Neuron (in vitro differentiated cells): ENCODE measurements around the gene LGR5.
"Not testable (repeated sequence)": the region's sequence is repeated elsewhere in the genome, so short reads cannot be mapped to it uniquely, and the experiment has no call there.

Source experiments
- H2AFZ ChIP-seq: one replicate; pipeline ENCODE4 v1.6.1; 2013; ENCODE audit warnings: low read depth, mild to moderate bottlenecking, inconsistent platforms, low read length, moderate library complexity
- H3K27me3 ChIP-seq: one replicate; pipeline ENCODE4 v1.6.1; 2013; ENCODE audit warnings: low read length; ENCODE audit not compliant: insufficient read depth
- H3K36me3 ChIP-seq: one replicate; pipeline ENCODE4 v1.6.1; 2013; ENCODE audit warnings: low read length; ENCODE audit not compliant: insufficient read depth
- H3K4me1 ChIP-seq: one replicate; pipeline ENCODE4 v1.6.1; 2013; ENCODE audit warnings: low read length; ENCODE audit not compliant: insufficient read depth
- H3K4me3 ChIP-seq: 2 replicates; pipeline ENCODE4 v1.5.1; 2013; ENCODE audit warnings: mild to moderate bottlenecking, low read length, moderate library complexity
- H3K9me3 ChIP-seq: one replicate; pipeline ENCODE4 v1.6.1; 2013; ENCODE audit warnings: low read length

The LGR5 gene

GRCh38 chr12:71552728-71553501, 113.3 kb downstream of the LGR5 start:
- Histone ChIP-seq H3K36me3 (no peaks in the 10 kb centered on the region), H3K27me3 (no peaks in the 10 kb centered on the region), H3K4me3 (no peak overlapping the region), H2AFZ (peak overlapping the region; percentile 49), H3K9me3 (no peaks in the 10 kb centered on the region), H3K4me1 (peaks cover 32% of the 10 kb centered on the region)

- Histone ChIP-seq H2AFZ (no peak overlapping the region), H3K9me3 (no peaks in the 10 kb centered on the region), H3K4me1 (peaks cover 31% of the 10 kb centered on the region), H3K4me3 (no peak overlapping the region), H3K36me3 (no peaks in the 10 kb centered on the region), H3K27me3 (no peaks in the 10 kb centered on the region)
These were observed 115.6 kb downstream of the LGR5 start for GRCh38 chr12:71555191-71555590.

- H3K27me3 ChIP-seq, H2AFZ ChIP-seq, H3K9me3 ChIP-seq, H3K36me3 ChIP-seq, H3K4me3 ChIP-seq: not testable (repeated sequence)
- peaks cover 31% of the 10 kb centered on the region for H3K4me1 ChIP-seq
These were observed 116.2 kb downstream of the LGR5 start for GRCh38 chr12:71555789-71556188.

GRCh38 chr12:71556448-71556847, 116.8 kb downstream of the LGR5 start:
- Histone ChIP-seq H3K4me1 (peaks cover 31% of the 10 kb centered on the region), H3K36me3 (no peaks in the 10 kb centered on the region), H3K27me3 (no peaks in the 10 kb centered on the region), H3K4me3 (no peak overlapping the region), H2AFZ (no peak overlapping the region), H3K9me3 (no peaks in the 10 kb centered on the region)

- no peaks in the 10 kb centered on the region for H3K36me3 ChIP-seq
- no peaks in the 10 kb centered on the region for H3K27me3 ChIP-seq
- peaks cover 31% of the 10 kb centered on the region for H3K4me1 ChIP-seq
- H3K4me3 ChIP-seq: no peak overlapping the region
- H2AFZ ChIP-seq: no peak overlapping the region
- H3K9me3 ChIP-seq: no peaks in the 10 kb centered on the region
These were observed 117.3 kb downstream of the LGR5 start for GRCh38 chr12:71556875-71557274.

GRCh38 chr12:71558445-71558844, 118.8 kb downstream of the LGR5 start:
- H3K36me3 ChIP-seq: no peaks in the 10 kb centered on the region
- no peak overlapping the region for H2AFZ ChIP-seq
- H3K27me3 ChIP-seq: no peaks in the 10 kb centered on the region

GRCh38 chr12:71562676-71563595, 123.3 kb downstream of the LGR5 start:
- Histone ChIP-seq H3K4me1 (peaks cover 2% of the 10 kb centered on the region), H3K36me3 (no peaks in the 10 kb centered on the region), H3K4me3 (no peak overlapping the region), H2AFZ (no peak overlapping the region), H3K27me3 (no peaks in the 10 kb centered on the region), H3K9me3 (no peaks in the 10 kb centered on the region)

More at GRCh38 chr12:71558445-71558844, 118.8 kb downstream of the LGR5 start:
- Histone ChIP-seq H3K9me3 (no peaks in the 10 kb centered on the region), H3K4me3 (no peak overlapping the region), H3K4me1 (peaks cover 21% of the 10 kb centered on the region)

- H3K27me3 ChIP-seq: no peaks in the 10 kb centered on the region
- H3K36me3 ChIP-seq: no peaks in the 10 kb centered on the region
- H3K4me1 ChIP-seq: no peaks in the 10 kb centered on the region
- H2AFZ ChIP-seq: no peak overlapping the region
- no peaks in the 10 kb centered on the region for H3K9me3 ChIP-seq
- no peak overlapping the region for H3K4me3 ChIP-seq
These were observed 125.9 kb downstream of the LGR5 start for GRCh38 chr12:71565535-71565934.

GRCh38 chr12:71566655-71567054, 127.1 kb downstream of the LGR5 start:
- Histone ChIP-seq H3K4me1 (no peaks in the 10 kb centered on the region), H3K4me3 (no peak overlapping the region), H3K27me3 (no peaks in the 10 kb centered on the region), H3K36me3 (no peaks in the 10 kb centered on the region), H2AFZ (no peak overlapping the region), H3K9me3 (no peaks in the 10 kb centered on the region)

GRCh38 chr12:71567537-71567936, 127.9 kb downstream of the LGR5 start:
- Histone ChIP-seq H3K36me3 (no peaks in the 10 kb centered on the region), H3K4me3 (no peak overlapping the region), H2AFZ (no peak overlapping the region), H3K4me1 (no peaks in the 10 kb centered on the region), H3K27me3 (no peaks in the 10 kb centered on the region), H3K9me3 (no peaks in the 10 kb centered on the region)

GRCh38 chr12:71569885-71570284, 130.3 kb downstream of the LGR5 start:
- not testable (repeated sequence) for H3K4me3 ChIP-seq, H3K27me3 ChIP-seq, H3K36me3 ChIP-seq, H3K9me3 ChIP-seq, H2AFZ ChIP-seq, H3K4me1 ChIP-seq

GRCh38 chr12:71576496-71576895, 136.9 kb downstream of the LGR5 start:
- H3K9me3 ChIP-seq: no peaks in the 10 kb centered on the region
- H3K36me3 ChIP-seq: no peaks in the 10 kb centered on the region
- no peak overlapping the region for H3K4me3 ChIP-seq
- H2AFZ ChIP-seq: no peak overlapping the region
- H3K27me3 ChIP-seq: no peaks in the 10 kb centered on the region
- peaks cover 6% of the 10 kb centered on the region for H3K4me1 ChIP-seq

GRCh38 chr12:71578694-71579258, 139.2 kb downstream of the LGR5 start:
- Histone ChIP-seq H3K4me1 (peaks cover 6% of the 10 kb centered on the region), H3K4me3 (no peak overlapping the region), H3K9me3 (no peaks in the 10 kb centered on the region), H2AFZ (no peak overlapping the region), H3K36me3 (no peaks in the 10 kb centered on the region), H3K27me3 (no peaks in the 10 kb centered on the region)
